T-helper 1 cell (primary cell): Measurements from ENCODE around the gene PIP5KL1.
A peak's percentile ranks its signal among the peaks of the same experiment; 100 is the strongest.

Experiments used
- DNase-seq, 5 donors: peaks; one replicate each; pipeline ENCODE4 v3.0.0-alpha.2; 2012 to 2020
- total RNA-seq, 4 donors: gene quantifications; one replicate each; lab custom pipeline; 2026; lab: John Stamatoyannopoulos, UW

PIP5KL1 gene, protein sequence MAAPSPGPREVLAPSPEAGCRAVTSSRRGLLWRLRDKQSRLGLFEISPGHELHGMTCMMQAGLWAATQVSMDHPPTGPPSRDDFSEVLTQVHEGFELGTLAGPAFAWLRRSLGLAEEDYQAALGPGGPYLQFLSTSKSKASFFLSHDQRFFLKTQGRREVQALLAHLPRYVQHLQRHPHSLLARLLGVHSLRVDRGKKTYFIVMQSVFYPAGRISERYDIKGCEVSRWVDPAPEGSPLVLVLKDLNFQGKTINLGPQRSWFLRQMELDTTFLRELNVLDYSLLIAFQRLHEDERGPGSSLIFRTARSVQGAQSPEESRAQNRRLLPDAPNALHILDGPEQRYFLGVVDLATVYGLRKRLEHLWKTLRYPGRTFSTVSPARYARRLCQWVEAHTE
- total RNA-seq, result 1.7 to 3.7 (median 2.3) reads per million in 4 donors

GRCh38 chr9:127930231-127931091 lies at the start of gene PIP5KL1:
Gene PIP5KL1, minus strand, starts transcription at chr9:127930777. Its CDS starts 25 bp downstream, at chr9:127930752.
- DNase-seq, result peak; percentile 52 to 71 (median 65)

GRCh38 chr9:127980060-127980705 lies 49.6 kb upstream of the PIP5KL1 start:
- peak in 4 of 5 donors; percentile 32 to 68 (median 48) for DNase-seq

- peak in 1 of 5 donors; percentile 28 for DNase-seq
Measured at GRCh38 chr9:127979333-127980059, 48.9 kb upstream of the PIP5KL1 start.

- DNase-seq, result no peak
Measured at GRCh38 chr9:127979015-127979332, 48.4 kb upstream of the PIP5KL1 start.

DNA sequence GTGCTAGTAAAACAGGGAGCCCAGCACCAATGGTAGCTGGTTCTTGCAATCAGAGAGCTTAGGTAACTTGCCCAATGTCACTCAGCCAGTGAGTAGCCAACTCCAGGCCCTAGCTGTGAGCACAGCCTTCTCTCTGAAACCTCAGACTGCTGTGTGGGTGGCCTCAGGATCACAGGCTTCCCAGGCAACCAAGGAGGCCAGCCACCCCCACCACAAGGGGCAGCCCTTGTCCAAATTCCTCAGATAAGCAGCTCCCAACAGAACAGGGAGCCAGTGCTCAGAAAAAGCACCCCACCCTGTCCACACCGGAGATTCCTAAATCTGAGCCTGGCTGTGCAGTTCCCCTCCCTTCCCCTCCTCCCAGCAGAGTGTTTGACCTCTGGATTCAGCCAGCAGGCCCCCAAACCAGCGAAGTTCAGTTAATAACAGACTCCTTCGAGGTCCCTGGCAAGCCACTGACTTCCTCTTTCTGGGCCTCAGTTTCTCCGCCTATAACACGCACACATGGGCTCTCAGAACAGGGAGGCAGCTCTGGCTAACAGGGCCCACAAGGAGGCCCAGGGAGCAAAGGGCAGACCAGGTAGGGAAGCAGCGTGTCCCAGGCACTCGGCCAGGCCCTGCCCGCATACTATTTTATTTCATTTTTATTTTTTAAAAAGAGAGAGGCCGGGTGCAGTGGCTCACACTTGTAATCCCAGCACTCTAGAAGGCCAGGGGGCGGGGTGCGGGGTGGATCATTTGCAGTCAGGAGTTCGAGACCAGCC lies 47.5 kb upstream of the PIP5KL1 start:
- peak in 1 of 5 donors; percentile 35 for DNase-seq

DNA sequence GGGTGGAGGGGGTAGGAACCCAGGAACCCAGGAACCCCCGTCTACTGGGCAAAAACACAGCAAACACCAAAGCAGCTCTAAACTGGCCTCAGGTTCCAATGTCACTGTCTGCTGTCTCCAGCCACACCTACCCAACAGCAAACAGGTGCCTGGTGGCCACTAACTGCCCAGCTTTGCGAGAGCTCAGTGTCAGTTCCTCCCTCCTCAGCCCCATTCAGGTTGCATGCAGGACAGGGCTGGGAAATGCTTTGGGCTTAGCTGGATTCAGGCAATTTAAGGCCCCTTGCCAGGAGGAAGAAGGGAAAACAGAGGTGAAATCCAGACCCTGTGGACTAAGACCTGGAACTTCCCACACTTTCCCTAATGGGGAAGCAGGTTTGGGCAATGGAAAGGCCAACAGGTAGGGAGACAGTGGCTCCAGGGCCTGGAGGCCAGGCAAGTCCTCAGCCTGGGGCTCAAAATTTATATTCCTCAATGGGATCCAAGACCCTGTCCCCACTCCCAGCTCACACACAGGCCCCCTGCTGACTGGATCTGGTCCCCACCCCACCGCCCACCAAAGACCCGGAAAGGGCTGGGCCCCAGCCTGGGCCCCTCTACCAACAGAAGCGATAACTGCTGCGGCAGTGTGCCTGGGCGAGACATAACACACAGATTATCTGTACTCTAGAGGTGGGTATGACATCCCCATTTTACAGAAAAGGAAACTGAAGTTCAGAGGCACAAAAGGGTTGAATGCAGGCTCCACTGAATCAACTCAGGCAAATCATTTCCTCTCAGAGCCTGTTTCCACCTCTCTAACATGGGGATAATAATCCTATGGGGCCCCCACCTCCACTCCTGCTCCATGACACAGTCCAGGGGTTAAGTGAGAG lies 46.7 kb upstream of the PIP5KL1 start:
- DNase-seq, result peak in 1 of 5 donors; percentile 36

DNA sequence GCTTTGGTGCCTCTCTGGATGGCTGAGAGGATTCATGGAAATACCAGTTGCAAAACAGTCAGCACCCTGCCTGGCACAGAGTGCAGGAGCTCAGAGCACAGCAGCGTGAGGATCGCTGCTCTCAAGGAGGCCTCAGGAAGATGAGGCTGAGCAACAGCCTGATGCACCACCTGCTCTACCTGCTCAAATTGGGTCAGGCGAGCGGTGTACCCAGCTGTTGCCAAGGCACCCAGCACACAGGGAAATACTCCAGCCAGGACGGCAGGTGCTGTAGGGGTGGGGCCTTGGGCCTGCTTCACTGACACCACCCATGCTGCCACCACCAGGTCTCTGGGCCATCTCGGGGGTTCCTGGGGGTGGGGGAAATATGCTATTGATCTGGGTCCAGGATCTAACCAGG lies 45.9 kb upstream of the PIP5KL1 start:
- DNase-seq, result peak in 1 of 5 donors; percentile 48

- no peak for DNase-seq
Measured at GRCh38 chr9:127975376-127976315, 45.1 kb upstream of the PIP5KL1 start.

GRCh38 chr9:127974769-127975261 lies 44.2 kb upstream of the PIP5KL1 start:
- DNase-seq, result no peak

GRCh38 chr9:127974001-127974768 lies 43.6 kb upstream of the PIP5KL1 start:
- no peak for DNase-seq

- no peak for DNase-seq
Measured at GRCh38 chr9:127973169-127974000, 42.8 kb upstream of the PIP5KL1 start.

- no peak for DNase-seq
Measured at GRCh38 chr9:127972236-127972871, 41.8 kb upstream of the PIP5KL1 start.

GRCh38 chr9:127971357-127972235 lies 41.0 kb upstream of the PIP5KL1 start:
- peak in 3 of 5 donors; percentile 34 to 70 (median 37) for DNase-seq

DNA sequence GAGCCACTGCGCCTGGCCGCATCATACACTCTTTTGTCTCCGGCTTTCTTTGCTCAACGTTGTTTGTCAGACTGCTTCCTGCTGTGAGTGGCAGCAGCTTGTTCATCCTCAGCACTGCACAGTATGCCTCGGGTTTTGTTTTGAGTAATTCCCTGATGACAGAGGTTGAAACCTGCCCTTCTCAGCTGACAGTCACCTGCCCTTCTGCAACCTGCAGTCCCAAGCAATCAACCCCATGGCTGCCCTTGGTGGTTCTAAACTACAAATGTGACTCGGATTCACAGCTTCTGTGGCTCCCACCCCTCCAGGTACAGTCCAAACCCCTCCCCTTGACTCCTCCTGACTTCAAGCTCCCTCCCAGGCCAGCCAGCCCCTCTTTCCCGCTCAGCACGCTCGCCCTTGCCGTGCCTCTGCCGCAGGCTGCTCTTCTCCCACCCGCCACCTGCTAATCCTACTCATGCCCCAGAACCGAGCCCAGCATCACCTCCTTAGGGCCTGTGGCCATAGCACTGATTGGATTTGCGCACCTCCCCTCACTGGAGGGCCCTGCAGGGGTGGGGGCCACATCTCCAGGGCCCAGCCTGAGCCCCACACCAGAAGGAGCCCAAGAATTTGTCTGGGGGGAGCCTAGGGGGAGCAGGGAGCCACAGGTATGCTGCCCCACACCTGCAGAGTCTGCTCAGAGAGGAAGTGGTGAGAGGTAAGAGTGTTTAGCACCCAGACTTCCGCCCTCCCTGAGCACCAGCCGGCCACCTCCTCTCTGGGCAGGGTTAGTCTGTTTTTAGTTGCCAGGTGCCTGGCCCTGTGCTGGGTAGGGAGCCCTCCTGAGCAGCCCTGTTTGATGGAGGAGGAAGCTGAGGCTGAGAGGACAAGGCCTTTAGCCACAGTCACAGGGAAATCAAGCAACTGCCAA lies 40.1 kb upstream of the PIP5KL1 start:
- DNase-seq, result peak in 4 of 5 donors; percentile 43 to 95 (median 58)
